MCF 10A (cell line): ENCODE measurements around the gene MCTP1. TPM values are rescaled to one million over a fixed set of nuclear protein-coding genes. Genes with fewer than 3 reads are reported as not detected.

Experiments
- BruUV-seq: library from RNA; stranded (reverse); fragments of 400-500 nt; replicated peaks from 2 replicates; lab custom pipeline; 2021; lab: Mats Ljungman, UMichigan
- CTCF ChIA-PET: fragments of 300-600 bp; sonication (Branson Sonifier 250); formaldehyde crosslinking; extraction: SDS; loops from one replicate; lab custom pipeline; 2021; ENCODE audit warnings: antibody characterized with exemption, inconsistent platforms; lab: Yijun Ruan, JAX
- POLR2A ChIA-PET: fragments of 300-600, 350-650 bp; sonication (Branson Sonifier 250); formaldehyde crosslinking; extraction: SDS; loops from one replicate; lab custom pipeline; 2020; ENCODE audit warnings: antibody characterized with exemption, inconsistent platforms; lab: Yijun Ruan, JAX
- DNase-seq: peaks from one replicate; pipeline ENCODE4 v3.0.0-alpha.2; 2018; ENCODE audit not compliant: unreplicated experiment
- H3K27ac Mint-ChIP-seq: one replicate; pipeline ENCODE4 v1.8.0; 2022; ENCODE audit warnings: mild to moderate bottlenecking, low read depth, mixed read lengths; ENCODE audit not compliant: unreplicated experiment
- H3K27me3 Mint-ChIP-seq: one replicate; pipeline ENCODE4 v1.8.0; 2022; ENCODE audit warnings: mixed read lengths; ENCODE audit not compliant: insufficient read depth, unreplicated experiment
- H3K36me3 Mint-ChIP-seq: one replicate; pipeline ENCODE4 v1.8.0; 2022; ENCODE audit warnings: mild to moderate bottlenecking, moderate library complexity, mixed read lengths; ENCODE audit not compliant: insufficient read depth, unreplicated experiment
- H3K4me1 Mint-ChIP-seq: one replicate; pipeline ENCODE4 v1.8.0; 2022; ENCODE audit warnings: mixed read lengths; ENCODE audit not compliant: insufficient read depth, unreplicated experiment
- H3K4me3 Mint-ChIP-seq: one replicate; pipeline ENCODE4 v1.8.0; 2022; ENCODE audit warnings: mild to moderate bottlenecking, moderate library complexity, mixed read lengths; ENCODE audit not compliant: unreplicated experiment
- H3K9me3 Mint-ChIP-seq: one replicate; pipeline ENCODE4 v1.8.0; 2022; ENCODE audit warnings: mixed read lengths; ENCODE audit not compliant: unreplicated experiment
- intact Hi-C: fragments of 100-400 bp; cut with micrococcal nuclease; formaldehyde crosslinking; loops from 2 replicates; pipeline ENCODE4 v1.14.1; 2022
- total RNA-seq: library from RNA; stranded (reverse); gene quantifications from 2 replicates; pipeline ENCODE4 v1.2.3, GENCODE V29; 2022
- TF ChIP-seq, protein P1 (sequence below): fragments of 200-600 bp; IDR thresholded peaks from one replicate; pipeline ENCODE4 v1.8.0; 2022; ENCODE audit warnings: antibody characterized with exemption, mild to moderate bottlenecking; ENCODE audit not compliant: unreplicated experiment

Gene MCTP1
- total RNA-seq, 1 experiment from 2014 or later: 40.3 TPM

- Mint-ChIP-seq H3K9me3 (no peaks in the 10 kb centered on the region), H3K4me3 (no peak overlapping the region), H3K4me1 (no peaks in the 10 kb centered on the region), H3K27ac (no peak overlapping the region), H3K36me3 (no peaks in the 10 kb centered on the region), H3K27me3 (no peaks in the 10 kb centered on the region)
- intact Hi-C loops: no loop called here
- no peak for DNase-seq
- BruUV-seq: no TSS peak
- TF ChIP-seq, protein P1, sequence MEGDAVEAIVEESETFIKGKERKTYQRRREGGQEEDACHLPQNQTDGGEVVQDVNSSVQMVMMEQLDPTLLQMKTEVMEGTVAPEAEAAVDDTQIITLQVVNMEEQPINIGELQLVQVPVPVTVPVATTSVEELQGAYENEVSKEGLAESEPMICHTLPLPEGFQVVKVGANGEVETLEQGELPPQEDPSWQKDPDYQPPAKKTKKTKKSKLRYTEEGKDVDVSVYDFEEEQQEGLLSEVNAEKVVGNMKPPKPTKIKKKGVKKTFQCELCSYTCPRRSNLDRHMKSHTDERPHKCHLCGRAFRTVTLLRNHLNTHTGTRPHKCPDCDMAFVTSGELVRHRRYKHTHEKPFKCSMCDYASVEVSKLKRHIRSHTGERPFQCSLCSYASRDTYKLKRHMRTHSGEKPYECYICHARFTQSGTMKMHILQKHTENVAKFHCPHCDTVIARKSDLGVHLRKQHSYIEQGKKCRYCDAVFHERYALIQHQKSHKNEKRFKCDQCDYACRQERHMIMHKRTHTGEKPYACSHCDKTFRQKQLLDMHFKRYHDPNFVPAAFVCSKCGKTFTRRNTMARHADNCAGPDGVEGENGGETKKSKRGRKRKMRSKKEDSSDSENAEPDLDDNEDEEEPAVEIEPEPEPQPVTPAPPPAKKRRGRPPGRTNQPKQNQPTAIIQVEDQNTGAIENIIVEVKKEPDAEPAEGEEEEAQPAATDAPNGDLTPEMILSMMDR: no peak
- ChIA-PET CTCF (no interaction called here), POLR2A (no interaction called here)
Measured at GRCh38 chr5:95124731-95125130, 160.2 kb downstream of the MCTP1 start.

GRCh38 chr5:95124101-95124500 lies 160.8 kb downstream of the MCTP1 start:
- H3K36me3 Mint-ChIP-seq: no peaks in the 10 kb centered on the region
- H3K27ac Mint-ChIP-seq: no peak overlapping the region
- H3K27me3 Mint-ChIP-seq: no peaks in the 10 kb centered on the region
- ChIA-PET POLR2A (no interaction called here), CTCF (no interaction called here)
- no peaks in the 10 kb centered on the region for H3K9me3 Mint-ChIP-seq
- BruUV-seq: no TSS peak
- H3K4me1 Mint-ChIP-seq: no peaks in the 10 kb centered on the region
- DNase-seq: no peak
- intact Hi-C loops: no loop called here
- TF ChIP-seq, protein P1: no peak
- no peak overlapping the region for H3K4me3 Mint-ChIP-seq

DNA sequence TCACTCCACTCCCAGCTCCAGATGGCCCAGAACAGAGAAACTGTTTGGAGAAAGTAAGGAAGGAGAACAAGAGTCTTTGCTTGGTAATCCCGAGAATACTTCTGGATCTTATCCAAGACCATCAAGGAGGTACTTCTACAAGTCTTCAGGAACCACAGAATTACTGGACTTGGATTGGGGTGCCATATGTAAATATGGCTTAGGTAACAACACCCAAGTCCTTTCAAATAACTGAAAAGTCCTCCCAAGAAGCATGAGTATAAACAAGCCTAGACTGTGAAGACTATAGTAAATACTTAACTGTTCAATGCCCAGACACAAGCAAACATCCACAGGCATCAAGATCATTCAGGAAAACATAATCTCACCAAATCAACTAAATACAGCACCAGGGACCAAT lies 170.0 kb downstream of the MCTP1 start:
- TF ChIP-seq, protein P1: no peak
- DNase-seq: no peak
- intact Hi-C loops: no loop called here
- ChIA-PET POLR2A (no interaction called here), CTCF (interaction anchor here (1.3 kb wide), 1 partner anchor 145 kb away, joined by 3 read pairs; no protein-coding TSS in a partner anchor)
- no TSS peak for BruUV-seq
- Mint-ChIP-seq H3K27ac (no peak overlapping the region), H3K4me1 (no peaks in the 10 kb centered on the region), H3K4me3 (no peak overlapping the region), H3K9me3 (no peaks in the 10 kb centered on the region), H3K36me3 (no peaks in the 10 kb centered on the region), H3K27me3 (no peaks in the 10 kb centered on the region)

DNA sequence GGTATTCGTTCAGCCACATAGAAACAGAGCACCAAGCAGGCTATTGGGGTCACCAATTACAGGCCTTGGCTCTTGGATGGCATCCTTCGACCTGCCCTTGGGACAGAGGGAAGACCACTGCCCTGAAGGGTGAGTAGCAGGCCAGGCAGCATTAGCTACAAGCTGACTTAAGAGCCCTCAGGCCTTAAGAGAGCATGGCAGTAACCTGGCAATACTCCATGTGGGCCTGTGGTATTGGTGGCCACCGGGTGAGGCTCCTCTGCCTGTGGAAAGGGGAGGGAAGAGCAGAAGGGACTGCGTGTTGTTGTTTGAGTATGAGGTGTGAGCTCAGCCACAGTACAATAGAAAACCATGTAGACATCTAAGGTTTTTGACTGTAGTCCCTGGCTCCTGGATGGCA lies 170.6 kb downstream of the MCTP1 start:
- ChIA-PET POLR2A (no interaction called here), CTCF (no interaction called here)
- Mint-ChIP-seq H3K27ac (no peak overlapping the region), H3K27me3 (no peaks in the 10 kb centered on the region), H3K36me3 (no peaks in the 10 kb centered on the region), H3K4me1 (no peaks in the 10 kb centered on the region), H3K9me3 (no peaks in the 10 kb centered on the region), H3K4me3 (no peak overlapping the region)
- intact Hi-C loops: no loop called here
- TF ChIP-seq, protein P1: no peak
- DNase-seq: no peak
- no TSS peak for BruUV-seq
